H1 (cell line): Measurements from ENCODE around the gene MYDGF. TPM values are rescaled to one million over a fixed set of nuclear protein-coding genes. Genes with fewer than 3 reads are reported as not detected.

Experiments used
- CTCF ChIA-PET: fragments of 300-600 bp; sonication (Branson Sonifier 250); formaldehyde crosslinking; loops from one replicate; lab custom pipeline; 2021; ENCODE audit not compliant: partially characterized antibody; lab: Charles Lee
- POLR2A ChIA-PET: fragments of 300-600 bp; sonication (Branson Sonifier 250); formaldehyde crosslinking; loops from one replicate; lab custom pipeline; 2021; ENCODE audit warnings: inconsistent platforms; ENCODE audit not compliant: partially characterized antibody; lab: Charles Lee
- DNase-seq, 2 experiments: peaks; one replicate each; pipeline versions ENCODE4 v3.0.0 to v3.0.0-alpha.2; 2010 to 2022; ENCODE audit warnings: low spot score in 2 of 2, low read depth in 1 of 2, mixed read lengths in 1 of 2
- FAIRE-seq: peaks from 2 replicates; lab custom pipeline; 2011; peaks lifted over from hg19 to GRCh38; lab: Jason Lieb, UNC
- H2AFZ ChIP-seq: 2 replicates; pipeline ENCODE4 v1.8.1; 2012; ENCODE audit warnings: low read length, inconsistent platforms
- H2AK5ac ChIP-seq: 2 replicates; pipeline ENCODE4 v1.6.1; 2013; ENCODE audit warnings: low read depth, low read length
- H2BK120ac ChIP-seq: replicated peaks from 2 replicates; pipeline ENCODE3; 2013; ENCODE audit warnings: low read depth, low read length, inconsistent platforms
- H2BK12ac ChIP-seq: 2 replicates; pipeline ENCODE4 v1.6.1; 2013; ENCODE audit warnings: low read depth, low read length
- H2BK15ac ChIP-seq: 2 replicates; pipeline ENCODE4 v1.6.1; 2013; ENCODE audit warnings: low read length
- H2BK20ac ChIP-seq: 2 replicates; pipeline ENCODE4 v1.6.1; 2013; ENCODE audit warnings: low read length
- H2BK5ac ChIP-seq: 2 replicates; pipeline ENCODE4 v1.6.1; 2013; ENCODE audit warnings: low read depth, low read length
- H3K14ac ChIP-seq: 2 replicates; pipeline ENCODE4 v1.6.1; 2013; ENCODE audit warnings: inconsistent platforms; ENCODE audit not compliant: insufficient read length
- H3K18ac ChIP-seq: 2 replicates; pipeline ENCODE4 v1.6.1; 2013; ENCODE audit warnings: low read length; ENCODE audit errors: extremely low read depth
- H3K23ac ChIP-seq: 2 replicates; pipeline ENCODE4 v1.6.1; 2013; ENCODE audit warnings: inconsistent platforms; ENCODE audit not compliant: insufficient read length
- H3K23me2 ChIP-seq: 2 replicates; pipeline ENCODE4 v1.6.1; 2013; ENCODE audit warnings: low read depth, low read length
- H3K27ac ChIP-seq: 2 replicates; pipeline ENCODE4 v1.6.1; 2011; ENCODE audit warnings: low read depth, low read length, inconsistent platforms
- H3K27me3 ChIP-seq, 4 experiments: replicated peaks in 1 of 4; 1 replicate in 1 of 4; 2 replicates in 3 of 4; pipeline versions ENCODE4 v1.6.1 to v1.8.1; 2011 to 2013; ENCODE audit warnings: low read length in 3 of 4, mild to moderate bottlenecking in 3 of 4, inconsistent platforms in 2 of 4, mixed read lengths in 2 of 4, moderate library complexity in 1 of 4; ENCODE audit not compliant: control insufficient read depth in 3 of 4, insufficient read depth in 3 of 4; ENCODE audit errors: extremely low read depth in 1 of 4
- H3K36me3 ChIP-seq, 4 experiments: 2 replicates each; pipeline versions ENCODE4 v1.6.1 to v1.8.1; 2011 to 2013; ENCODE audit warnings: mild to moderate bottlenecking in 4 of 4, low read length in 3 of 4, moderate library complexity in 2 of 4, control low read depth in 1 of 4, inconsistent platforms in 1 of 4; ENCODE audit not compliant: insufficient read depth in 4 of 4, control insufficient read depth in 2 of 4
- H3K4ac ChIP-seq: replicated peaks from 2 replicates; pipeline ENCODE3; 2013; ENCODE audit warnings: low read length, low read depth, mixed read lengths, inconsistent platforms; ENCODE audit not compliant: insufficient read length
- H3K4me1 ChIP-seq, 4 experiments: replicated peaks in 1 of 4; 1 replicate in 1 of 4; 2 replicates in 3 of 4; pipeline versions ENCODE4 v1.6.1 to v1.8.1; 2011 to 2013; ENCODE audit warnings: low read length in 3 of 4, inconsistent platforms in 2 of 4, mixed read lengths in 1 of 4; ENCODE audit not compliant: insufficient read depth in 4 of 4, control insufficient read depth in 3 of 4
- H3K4me2 ChIP-seq, 2 experiments: 2 replicates each; pipeline versions ENCODE4 v1.6.1 to v1.8.1; 2011 to 2013; ENCODE audit warnings: low read depth in 2 of 2, low read length in 2 of 2, control low read depth in 1 of 2, inconsistent platforms in 1 of 2, mild to moderate bottlenecking in 1 of 2; ENCODE audit not compliant: insufficient read depth in 1 of 2
- H3K4me3 ChIP-seq, 4 experiments: fragments of 200-600, 300-600 bp in 1 of 4; sonication (generic), shearing (Covaris generic), sonication (Bioruptor Twin) in 1 of 4; 2 replicates each; pipeline versions ENCODE4 v1.5.1 to v1.8.1; 2011 to 2016; ENCODE audit warnings: low read length in 4 of 4, low read depth in 3 of 4, control low read depth in 2 of 4, inconsistent platforms in 2 of 4, mild to moderate bottlenecking in 2 of 4, mixed read lengths in 1 of 4, moderate library complexity in 1 of 4; ENCODE audit not compliant: insufficient read depth in 2 of 4; ENCODE audit errors: extremely low read depth in 1 of 4
- H3K56ac ChIP-seq: replicated peaks from 2 replicates; pipeline ENCODE3; 2013; ENCODE audit warnings: low read depth, mild to moderate bottlenecking, mixed read lengths, low read length, inconsistent platforms; ENCODE audit not compliant: insufficient read length
- H3K79me1 ChIP-seq: 2 replicates; pipeline ENCODE4 v1.6.1; 2013; ENCODE audit warnings: low read depth, low read length, control low read depth
- H3K79me2 ChIP-seq, 2 experiments: 2 replicates each; pipeline versions ENCODE4 v1.6.1 to v1.8.1; 2012 to 2013; ENCODE audit warnings: low read length in 2 of 2, mild to moderate bottlenecking in 2 of 2, inconsistent platforms in 1 of 2; ENCODE audit not compliant: insufficient read depth in 2 of 2, control insufficient read depth in 1 of 2
- H3K9ac ChIP-seq, 4 experiments: replicated peaks in 1 of 4; 1 replicate in 1 of 4; 2 replicates in 3 of 4; pipeline versions ENCODE4 v1.6.1 to v1.8.1; 2011 to 2013; ENCODE audit warnings: low read depth in 3 of 4, low read length in 3 of 4, control low read depth in 2 of 4, mild to moderate bottlenecking in 2 of 4, moderate library complexity in 2 of 4, inconsistent platforms in 1 of 4; ENCODE audit errors: extremely low read depth in 1 of 4
- H3K9me3 ChIP-seq, 2 experiments: 2 replicates each; pipeline versions ENCODE4 v1.6.1 to v1.8.1; 2012 to 2013; ENCODE audit warnings: mild to moderate bottlenecking in 2 of 2, moderate library complexity in 2 of 2, control low read depth in 1 of 2, inconsistent platforms in 1 of 2, low read depth in 1 of 2, low read length in 1 of 2, mixed read lengths in 1 of 2; ENCODE audit not compliant: insufficient read depth in 2 of 2
- H4K20me1 ChIP-seq, 2 experiments: replicated peaks in 1 of 2; 2 replicates each; pipeline versions ENCODE3 to v1.8.1; 2011 to 2013; ENCODE audit warnings: inconsistent platforms in 2 of 2, low read length in 2 of 2, mild to moderate bottlenecking in 1 of 2; ENCODE audit not compliant: insufficient read depth in 2 of 2, control insufficient read depth in 1 of 2
- H4K5ac ChIP-seq: 2 replicates; pipeline ENCODE4 v1.6.1; 2013; ENCODE audit warnings: low read length, low read depth, mixed read lengths, inconsistent platforms; ENCODE audit not compliant: insufficient read length
- H4K8ac ChIP-seq: 2 replicates; pipeline ENCODE4 v1.8.0; 2013; ENCODE audit warnings: mild to moderate bottlenecking, moderate library complexity, low read length, inconsistent platforms; ENCODE audit not compliant: insufficient read depth; ENCODE audit errors: extremely low read depth
- H4K91ac ChIP-seq: replicated peaks from 2 replicates; pipeline ENCODE3; 2013; ENCODE audit warnings: low read length, mixed read lengths, inconsistent platforms; ENCODE audit not compliant: insufficient read length
- YY1 ChIP-seq: IDR thresholded peaks from 2 replicates; pipeline ENCODE4 v1.6.1; 2011; ENCODE audit warnings: low read depth, mild to moderate bottlenecking, low read length
- WGBS, 2 experiments: shearing (Covaris generic) in 1 of 2; methylation state at CpG; one replicate each; pipeline versions ENCODE4 v1.1.6 to v1.1.7; 2013 to 2015; ENCODE audit warnings: low lambda C conversion rate in 2 of 2, mixed read lengths in 2 of 2, inconsistent platforms in 1 of 2, low coverage in 1 of 2, missing lambda C conversion rate in 1 of 2; ENCODE audit not compliant: insufficient replicate concordance in 2 of 2, insufficient coverage in 1 of 2, insufficient read length in 1 of 2; ENCODE audit errors: extremely low coverage in 1 of 2, missing lambda C conversion rate in 1 of 2; 5-methylcytosine and 5-hydroxymethylcytosine counted together
- polyA plus RNA-seq, 7 experiments: library from polyadenylated mRNA; depleted of rRNA in 3 of 7; stranded (reverse) in 5 of 7; unstranded in 2 of 7; fragments of >200 nt in 5 of 7; fragments of 200-250 nt in 2 of 7; gene quantifications; 1 replicate in 5 of 7; 2 replicates in 1 of 7; 4 replicates in 1 of 7; pipeline versions ENCODE4 v1.2.1 to v1.2.3, GENCODE V29; 2011 to 2013; ENCODE audit warnings: missing spikeins in 2 of 7, mixed read lengths in 2 of 7
- total RNA-seq: library from RNA; stranded (reverse); fragmentation: NEBNext Ultra II Directional; extraction: Animal tissue kit (Norgen Biotek cat#: 25700); gene quantifications from 2 replicates; pipeline ENCODE4 v1.2.1, GENCODE V29; 2021

Gene MYDGF
- total and polyA plus RNA-seq, 2 of the 8 experiments (the other 6 are each of a cell fraction or from before 2014, with no cell fraction given), result 40.6 to 51.1 TPM

DNA sequence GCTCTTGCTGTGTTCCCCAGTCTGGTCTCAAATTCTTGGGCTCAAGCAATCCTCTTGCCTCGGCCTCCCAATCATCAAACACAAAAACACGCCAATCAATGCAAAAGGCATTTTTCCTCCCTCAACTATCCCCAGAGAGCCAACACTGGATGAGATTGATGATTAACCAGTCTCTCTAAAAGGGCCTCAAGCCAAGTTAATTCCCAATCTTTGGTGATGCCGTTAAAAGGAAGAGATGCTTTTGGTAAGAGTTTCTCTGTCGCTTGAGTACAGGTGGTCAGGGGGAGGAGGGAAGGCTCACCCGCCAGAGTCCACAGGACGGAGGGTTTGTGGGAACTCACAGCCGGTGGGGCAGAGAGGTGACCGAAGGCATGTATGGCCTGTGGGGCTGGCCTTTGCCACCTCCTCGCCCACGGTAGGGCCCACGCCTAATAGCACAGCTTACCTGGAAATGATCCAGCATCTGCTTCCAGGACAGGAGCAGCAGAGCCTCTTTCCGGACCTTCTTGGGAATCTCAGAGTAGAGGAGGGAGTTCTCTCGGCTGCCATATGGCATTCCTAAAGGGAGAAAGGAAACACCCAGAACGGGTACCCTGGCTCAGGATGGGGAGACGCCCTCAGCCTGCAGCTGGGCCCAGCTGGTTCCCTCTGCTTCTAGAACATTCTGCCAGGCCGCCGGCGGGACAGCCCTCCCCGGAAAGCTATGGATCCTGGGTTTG, 35.4 kb upstream of the MYDGF start:
- Histone ChIP-seq H2BK12ac (no peak overlapping the region), H3K27ac (no peak overlapping the region), H3K27me3 (no peaks in the 10 kb centered on the region), H3K9ac (no peak overlapping the region), H3K4me3 (no peak overlapping the region), H2AFZ (no peak overlapping the region), H3K23ac (no peak overlapping the region), H2BK120ac (no peak overlapping the region), H3K18ac (no peak overlapping the region), H3K36me3 (peaks cover 5 to 28% (median 20%) of the 10 kb centered on the region in 4 experiments; a peak in 7 of 8 replicates), H3K4me1 (no peaks in the 10 kb centered on the region), H3K23me2 (no peaks in the 10 kb centered on the region), H3K79me1 (no peaks in the 10 kb centered on the region), H3K14ac (no peak overlapping the region), H3K56ac (no peak overlapping the region), H2BK5ac (no peak overlapping the region), H3K4ac (no peak overlapping the region), H4K20me1 (peaks cover 3% of the 10 kb centered on the region in 2 experiments), H4K5ac (no peak overlapping the region), H3K4me2 (no peak overlapping the region), H2AK5ac (no peak overlapping the region), H2BK20ac (no peak overlapping the region), H4K91ac (no peak overlapping the region), H3K9me3 (no peaks in the 10 kb centered on the region), H3K79me2 (no peaks in the 10 kb centered on the region), H2BK15ac (no peak overlapping the region), H4K8ac (no peak overlapping the region)
- ChIA-PET POLR2A (no interaction called here), CTCF (no interaction called here)
- TF ChIP-seq YY1, result no peak
- 92% methylated on average over 17 of the region's 19 CpGs; no CpG with 5 or more reads in 1 of the 2 experiments for WGBS, 2 experiments
- DNase-seq (no peak), FAIRE-seq (no peak)
